Esophagus (tissue), 2 donors: ENCODE measurements around the gene SLC16A8. TPM values are rescaled to one million over a fixed set of nuclear protein-coding genes. Genes with fewer than 3 reads are reported as not detected.
A peak's percentile ranks its signal among the peaks of the same experiment; 100 is the strongest.

Experiments used
- H3K27ac ChIP-seq, 2 donors: one replicate each; pipeline ENCODE4 v1.5.1; 2013; ENCODE audit warnings: low read depth in 2 of 2, mild to moderate bottlenecking in 2 of 2, inconsistent platforms in 1 of 2, low read length in 1 of 2, moderate library complexity in 1 of 2
- H3K27me3 ChIP-seq, 2 donors: one replicate each; pipeline ENCODE4 v1.6.1; 2013; ENCODE audit warnings: low read length in 2 of 2, control low read depth in 1 of 2, mild to moderate bottlenecking in 1 of 2; ENCODE audit not compliant: insufficient read depth in 2 of 2, control insufficient read depth in 1 of 2
- H3K36me3 ChIP-seq, 2 donors: one replicate each; pipeline ENCODE4 v1.6.1; 2013; ENCODE audit warnings: low read length in 1 of 2; ENCODE audit not compliant: control insufficient read depth in 2 of 2, insufficient read depth in 2 of 2
- H3K4me1 ChIP-seq, 2 donors: one replicate each; pipeline ENCODE4 v1.6.1; 2013; ENCODE audit warnings: low read length in 1 of 2; ENCODE audit not compliant: control insufficient read depth in 2 of 2, insufficient read depth in 2 of 2
- H3K4me3 ChIP-seq, 2 donors: one replicate each; pipeline ENCODE4 v1.5.1; 2013; ENCODE audit warnings: low read length in 2 of 2, mild to moderate bottlenecking in 2 of 2, low read depth in 1 of 2, moderate library complexity in 1 of 2
- H3K9me3 ChIP-seq, 2 donors: one replicate each; pipeline ENCODE4 v1.6.1; 2013; ENCODE audit warnings: mild to moderate bottlenecking in 2 of 2, low read depth in 1 of 2, low read length in 1 of 2, moderate library complexity in 1 of 2; ENCODE audit not compliant: control insufficient read depth in 2 of 2, insufficient read depth in 1 of 2
- WGBS, 2 donors: extraction: QIAGEN DNeasy Blood & Tissue Kit; methylation state at CpG; one replicate each; pipeline ENCODE4 v1.1.7; 2013; 5-methylcytosine and 5-hydroxymethylcytosine counted together
- polyA plus RNA-seq, 2 donors: library from polyadenylated mRNA; stranded (reverse); fragments of 200-250 nt; gene quantifications; one replicate each; pipeline ENCODE4 v1.2.3, GENCODE V29; 2013
- donor health status: healthy with polysubstance abuse.
- donor health status: Bipolar disorder and iron deficiency.

Gene SLC16A8
- polyA plus RNA-seq, 2 donors = 0.25 to 0.41 TPM

DNA sequence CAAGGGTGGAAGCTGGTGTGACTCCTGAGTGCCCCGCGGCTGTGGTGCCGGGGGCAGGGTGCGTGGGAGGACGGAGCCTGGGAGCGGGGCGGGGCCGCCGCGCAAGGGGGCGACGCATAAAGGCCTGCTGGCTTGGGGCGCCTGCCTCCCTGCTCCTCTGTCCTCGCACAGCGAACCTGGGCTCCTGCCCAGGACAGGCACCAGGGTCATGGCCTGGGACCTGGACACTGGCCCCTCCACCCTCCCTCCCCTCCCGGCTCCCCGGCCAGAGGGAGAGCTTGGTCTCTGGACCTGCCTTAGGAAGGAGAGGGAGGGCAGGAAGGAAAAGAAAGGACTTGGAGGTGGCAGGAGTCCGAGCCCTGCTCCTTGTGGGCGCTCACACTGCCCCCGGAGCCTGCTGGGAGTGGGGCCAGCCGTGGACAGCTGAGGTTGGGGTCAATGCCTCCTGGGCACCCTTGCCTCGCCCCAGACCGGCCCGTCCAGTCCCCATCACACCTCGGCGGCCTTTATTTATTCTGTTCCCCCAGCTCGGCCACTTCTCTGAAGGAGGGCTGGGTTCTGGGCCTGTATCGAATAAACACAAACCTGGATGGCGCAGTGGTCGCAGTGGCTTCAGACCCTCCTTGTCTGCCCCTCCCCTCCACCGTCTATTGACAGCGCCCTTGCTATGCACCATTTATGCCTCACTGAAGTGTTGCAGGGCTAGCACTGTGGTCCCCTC lies 8.7 kb downstream of the SLC16A8 start:
- 91 to 92% methylated on average over 28 to 32 of the region's 32 CpGs for WGBS, 2 donors
- Histone ChIP-seq H3K36me3 (peaks cover 8 to 42% of the 10 kb centered on the region in 2 donors), H3K27me3 (no peaks in the 10 kb centered on the region), H3K27ac (no peak overlapping the region), H3K9me3 (no peaks in the 10 kb centered on the region), H3K4me3 (no peak overlapping the region), H3K4me1 (no peaks in the 10 kb centered on the region)

DNA sequence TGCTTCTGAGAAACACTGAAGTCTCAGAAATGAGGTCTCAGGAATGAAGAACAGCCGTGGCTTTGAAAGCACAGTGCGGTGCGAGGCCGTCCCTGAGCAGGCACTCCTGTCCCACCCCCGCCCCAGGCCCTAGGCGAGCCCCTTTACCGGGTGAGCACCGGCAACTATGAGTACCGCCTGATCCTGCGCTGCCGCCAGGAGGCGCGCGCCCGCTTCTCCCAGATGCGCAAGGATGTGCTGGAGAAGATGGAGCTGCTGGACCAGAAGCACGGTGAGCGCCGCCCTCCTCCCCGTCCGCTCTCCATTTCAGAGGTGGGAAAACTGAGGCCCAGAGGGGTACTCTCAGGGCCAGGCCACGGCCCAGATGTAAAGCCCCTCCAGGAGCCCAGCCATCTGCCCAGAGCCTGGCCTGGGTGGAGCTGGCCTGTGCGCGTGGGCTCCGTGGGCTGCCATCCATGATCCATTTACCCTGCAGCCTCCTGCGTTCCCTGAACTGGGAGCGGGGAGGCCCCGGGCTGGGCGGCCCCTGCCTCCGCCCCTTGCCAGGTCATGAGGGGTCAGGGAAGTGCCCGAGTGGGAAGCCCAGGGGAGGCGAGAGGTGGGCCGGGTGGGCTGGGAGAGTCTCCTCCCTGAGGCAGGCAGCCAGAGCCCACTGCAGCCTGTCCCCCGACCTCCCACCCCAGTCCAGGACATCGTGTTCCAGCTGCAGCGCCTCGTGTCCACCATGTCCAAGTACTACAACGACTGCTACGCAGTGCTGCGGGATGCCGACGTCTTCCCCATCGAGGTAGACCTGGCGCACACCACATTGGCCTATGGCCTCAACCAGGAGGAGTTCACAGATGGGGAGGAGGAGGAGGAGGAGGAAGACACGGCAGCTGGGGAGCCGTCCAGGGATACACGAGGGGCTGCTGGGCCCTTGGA lies 9.5 kb downstream of the SLC16A8 start:
- Histone ChIP-seq H3K4me3 (no peak overlapping the region), H3K36me3 (peaks cover 8 to 43% of the 10 kb centered on the region in 2 donors), H3K9me3 (no peaks in the 10 kb centered on the region), H3K27ac (no peak overlapping the region), H3K27me3 (no peaks in the 10 kb centered on the region), H3K4me1 (no peaks in the 10 kb centered on the region)
- 87 to 90% methylated on average over 47 of the region's 47 CpGs for WGBS, 2 donors

DNA sequence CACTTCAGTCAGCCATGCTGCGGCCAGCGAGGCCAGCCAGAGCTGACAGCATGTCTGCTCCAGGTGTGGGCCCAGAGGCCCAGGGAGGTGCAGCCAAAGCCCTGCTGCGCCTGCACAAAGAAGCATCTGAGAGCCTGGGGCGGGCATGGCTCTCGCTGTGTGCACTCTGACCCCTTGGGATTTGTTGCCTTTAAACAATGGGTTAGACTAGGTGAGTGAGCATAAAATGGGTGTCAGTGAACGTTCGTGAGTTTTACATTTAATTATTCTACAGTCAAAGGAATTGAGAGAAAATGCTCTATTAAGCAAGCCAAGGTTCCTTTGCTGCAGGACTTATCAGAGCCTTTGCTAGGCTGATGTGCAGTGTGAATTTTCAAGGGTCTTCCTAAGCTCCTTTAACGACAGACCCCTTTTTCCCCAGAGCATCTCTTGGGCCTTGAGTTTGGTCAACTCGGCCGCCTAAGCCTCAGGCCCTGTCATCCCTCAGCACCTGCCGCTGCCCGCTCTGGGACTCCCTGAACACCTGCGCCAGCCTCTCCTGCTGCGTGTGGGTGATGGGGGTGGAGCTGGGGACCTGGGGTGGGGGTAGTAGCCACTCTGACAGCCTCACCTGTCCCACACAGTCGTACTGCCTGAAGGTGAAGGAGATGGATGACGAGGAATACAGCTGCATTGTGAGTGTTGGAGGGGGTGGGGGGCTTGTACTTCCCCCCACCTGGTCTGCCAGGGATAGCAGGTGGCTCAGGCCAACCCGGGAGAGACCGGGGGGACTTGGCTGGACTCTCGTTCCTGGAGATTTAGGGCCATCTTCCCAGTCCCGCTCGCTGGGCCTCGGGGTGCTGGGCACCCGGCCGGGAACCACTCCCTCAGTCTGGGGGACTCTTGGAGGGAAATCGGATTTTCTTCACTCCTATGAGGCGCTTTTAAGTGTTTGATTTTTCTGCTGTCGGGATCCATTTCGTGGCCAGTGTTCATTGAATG lies 10.5 kb downstream of the SLC16A8 start:
- Histone ChIP-seq H3K27me3 (no peaks in the 10 kb centered on the region), H3K4me1 (no peaks in the 10 kb centered on the region), H3K27ac (no peak overlapping the region), H3K36me3 (peaks cover 11 to 47% of the 10 kb centered on the region in 2 donors), H3K4me3 (no peak overlapping the region), H3K9me3 (no peaks in the 10 kb centered on the region)
- WGBS, 2 donors = 94% methylated on average over 28 of the region's 28 CpGs

DNA sequence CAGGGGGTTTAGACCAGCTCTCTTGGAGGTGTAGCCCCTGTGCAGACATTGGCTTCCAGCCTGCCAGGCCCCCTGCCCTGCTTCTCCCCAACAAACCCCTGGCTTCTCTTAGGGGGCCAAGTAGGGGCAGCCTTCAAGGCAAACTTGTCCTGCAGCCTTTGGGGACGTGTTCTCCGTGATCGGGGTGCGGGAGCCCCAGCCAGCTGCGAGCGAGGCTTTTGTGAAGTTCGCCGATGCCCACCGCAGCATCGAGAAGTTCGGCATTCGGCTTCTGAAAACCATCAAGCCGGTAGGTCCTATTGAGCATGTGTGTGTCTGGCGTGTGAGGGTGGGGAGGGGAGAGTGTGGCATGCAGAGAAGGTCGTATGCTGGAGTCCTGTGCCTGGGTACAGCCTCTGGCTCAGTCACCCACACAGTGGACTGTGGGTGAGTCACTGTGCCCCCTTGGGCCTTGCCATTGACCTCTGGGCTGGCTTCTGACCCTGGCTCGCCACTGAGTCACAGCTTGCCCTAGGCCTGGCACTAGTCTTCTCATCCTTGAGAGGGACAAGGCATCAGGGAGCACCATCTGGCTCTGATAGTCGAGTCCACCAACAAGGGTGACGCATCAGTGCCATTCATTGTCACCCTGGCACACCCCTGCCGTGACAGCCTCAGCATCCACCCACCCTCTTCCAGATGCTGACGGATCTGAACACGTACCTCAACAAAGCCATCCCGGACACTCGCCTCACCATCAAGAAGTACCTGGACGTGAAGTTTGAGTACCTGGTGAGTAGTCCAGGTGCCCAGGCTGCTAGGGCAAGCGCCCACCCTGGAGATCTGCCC lies 11.4 kb downstream of the SLC16A8 start:
- H3K27me3 ChIP-seq = no peaks in the 10 kb centered on the region
- 92 to 96% methylated on average over 25 of the region's 25 CpGs for WGBS, 2 donors
- H3K36me3 ChIP-seq = peaks cover 17 to 55% of the 10 kb centered on the region in 2 donors
- no peak overlapping the region for H3K4me3 ChIP-seq
- H3K9me3 ChIP-seq = no peaks in the 10 kb centered on the region
- no peak overlapping the region for H3K27ac ChIP-seq
- no peaks in the 10 kb centered on the region for H3K4me1 ChIP-seq

DNA sequence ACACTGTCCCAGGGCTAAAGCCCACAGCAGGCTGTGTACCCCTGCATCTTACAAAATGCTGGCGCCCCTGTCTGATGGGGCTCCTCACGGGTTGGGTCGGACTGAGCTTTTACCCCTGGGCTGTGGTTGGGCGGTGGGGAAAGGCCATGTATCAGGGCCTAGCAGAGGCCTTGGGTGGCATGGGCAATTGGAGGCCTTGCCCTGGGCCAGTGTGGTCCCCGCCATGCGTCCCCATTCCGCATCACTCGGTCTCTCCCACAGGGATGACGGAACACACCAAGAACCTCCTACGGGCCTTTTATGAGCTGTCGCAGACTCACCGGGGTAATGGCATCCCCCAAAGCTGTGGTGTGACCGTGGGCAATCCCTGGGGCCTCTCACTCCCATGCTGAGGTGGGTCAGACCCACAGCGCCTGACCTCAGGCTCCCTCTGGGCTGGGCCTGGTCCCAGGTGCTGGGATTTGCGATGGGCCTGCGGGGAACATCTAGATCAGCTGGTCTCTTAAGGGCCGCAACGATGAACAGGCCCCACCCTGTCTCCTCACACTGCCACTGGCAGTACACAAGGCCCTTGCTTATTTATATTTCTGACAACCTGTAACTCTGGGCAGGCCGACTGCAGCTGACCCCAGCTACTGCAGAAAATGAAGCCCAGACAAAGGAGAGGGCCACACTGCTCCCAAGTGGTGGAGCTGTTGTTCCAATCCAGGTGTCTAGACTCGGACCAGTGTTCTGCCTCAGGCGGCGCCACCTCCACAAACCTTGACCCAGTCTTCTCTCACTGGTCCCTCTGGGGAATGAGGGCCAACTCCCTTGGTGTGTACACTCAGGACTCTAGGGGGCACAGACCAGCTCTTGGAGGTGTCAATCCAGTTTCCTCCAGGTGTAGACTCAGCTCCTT lies 12.3 kb downstream of the SLC16A8 start:
- WGBS, 2 donors = 90% methylated on average over 21 to 22 of the region's 22 CpGs
- Histone ChIP-seq H3K27ac (no peak overlapping the region), H3K4me3 (no peak overlapping the region), H3K36me3 (peaks cover 17 to 61% of the 10 kb centered on the region in 2 donors), H3K27me3 (no peaks in the 10 kb centered on the region), H3K9me3 (no peaks in the 10 kb centered on the region), H3K4me1 (no peaks in the 10 kb centered on the region)

DNA sequence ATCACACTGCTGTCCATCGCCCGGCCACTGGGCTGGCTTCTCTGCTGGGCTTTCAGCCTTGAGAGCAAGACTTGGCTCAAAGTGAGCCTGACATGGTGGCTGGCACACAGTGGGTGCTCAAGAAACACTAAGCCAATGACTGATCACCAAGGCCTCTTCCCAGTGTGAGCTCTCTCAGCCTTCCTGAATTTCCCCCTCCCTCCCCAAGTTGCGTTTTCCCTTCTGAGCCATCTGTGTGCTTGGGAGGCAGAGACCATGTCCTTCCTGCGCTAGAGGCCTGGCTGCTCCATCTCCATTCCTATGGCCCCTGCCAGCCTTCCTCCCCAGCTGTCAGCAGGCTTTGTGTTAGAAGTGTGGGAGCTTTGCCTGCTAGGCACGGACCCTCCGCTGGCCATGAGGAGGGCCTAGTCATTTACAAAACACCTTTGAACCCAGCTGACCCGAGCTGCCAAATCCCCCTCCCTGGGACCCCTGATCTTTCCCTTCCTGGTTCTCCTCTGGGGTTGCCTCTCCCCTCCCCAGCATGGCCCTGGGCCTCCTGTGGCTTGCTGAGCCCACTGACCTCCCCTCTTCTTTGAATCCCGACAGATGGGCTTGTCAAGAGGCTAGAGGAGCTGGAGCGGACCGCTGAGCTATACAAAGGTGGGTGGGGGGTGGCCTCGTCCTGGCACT lies 13.6 kb downstream of the SLC16A8 start:
- no peaks in the 10 kb centered on the region for H3K9me3 ChIP-seq
- no peaks in the 10 kb centered on the region for H3K27me3 ChIP-seq
- H3K4me1 ChIP-seq = no peaks in the 10 kb centered on the region
- no peak overlapping the region for H3K4me3 ChIP-seq
- WGBS, 2 donors = 84 to 89% methylated on average over 11 of the region's 11 CpGs
- H3K36me3 ChIP-seq = peaks cover 21 to 69% of the 10 kb centered on the region in 2 donors
- H3K27ac ChIP-seq = peak overlapping the region in 1 of 2 donors; percentile 59

DNA sequence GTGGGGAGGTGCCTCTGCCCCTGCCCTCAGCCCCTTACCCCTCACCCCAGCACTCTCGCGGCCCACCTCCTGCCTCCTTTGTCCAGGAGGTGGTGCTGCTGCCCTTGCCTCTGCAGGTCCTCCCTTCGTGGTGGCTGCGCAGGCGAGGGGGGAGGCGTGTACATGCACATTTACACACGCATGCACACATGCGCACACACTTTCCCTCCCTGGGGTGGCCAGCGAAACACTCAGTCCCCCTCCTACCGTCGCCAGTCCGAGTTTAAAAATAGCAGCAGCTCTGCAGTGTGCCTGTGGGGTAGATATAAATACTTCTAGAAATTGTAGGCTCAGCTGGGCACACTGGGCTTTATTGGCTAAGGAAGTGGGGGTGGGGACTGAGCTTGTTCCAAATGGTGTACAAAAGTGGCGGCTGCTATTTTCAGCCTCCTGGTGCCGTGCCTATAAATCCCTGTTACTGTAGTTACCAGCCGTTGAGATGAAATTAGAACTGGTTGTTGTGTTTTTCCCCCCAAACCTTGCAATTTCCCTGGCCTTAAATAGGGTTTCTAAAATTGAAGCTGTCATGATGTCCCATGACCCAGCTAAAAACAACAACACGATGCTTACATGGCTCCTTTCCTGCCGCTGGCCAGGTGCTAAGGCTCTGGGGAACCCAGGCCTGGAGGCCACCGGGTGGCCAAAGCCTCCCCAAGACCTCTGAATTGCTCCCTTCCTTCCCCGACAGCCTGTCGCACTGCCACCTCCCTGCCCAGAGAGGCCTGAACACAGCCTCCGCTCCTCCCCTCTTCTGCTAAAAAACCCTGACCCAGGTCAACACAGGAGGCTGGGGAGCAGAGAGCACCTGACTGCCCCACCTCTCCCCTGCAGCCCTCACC lies 14.4 kb downstream of the SLC16A8 start:
- Histone ChIP-seq H3K4me3 (no peak overlapping the region), H3K27me3 (no peaks in the 10 kb centered on the region), H3K36me3 (peaks cover 27 to 69% of the 10 kb centered on the region in 2 donors), H3K4me1 (no peaks in the 10 kb centered on the region), H3K27ac (peak overlapping the region; percentile 26 to 59), H3K9me3 (no peaks in the 10 kb centered on the region)
- WGBS, 2 donors = 71 to 80% methylated on average over 21 of the region's 21 CpGs
